CD4-positive, alpha-beta T cell treated with Interleukin-6 at 100 ng/mL for 8 hours (primary cell): Measurements from ENCODE around the gene UBAP1.
A peak's percentile ranks its signal among the peaks of the same experiment; 100 is the strongest.
"Not testable (repeated sequence)": the region's sequence is repeated elsewhere in the genome, so short reads cannot be mapped to it uniquely, and the experiment has no call there.

Experiments used
- DNase-seq: peaks from one replicate; pipeline ENCODE4 v3.0.0-alpha.2; 2020; ENCODE audit warnings: mixed read lengths, low spot score

Gene UBAP1

DNA sequence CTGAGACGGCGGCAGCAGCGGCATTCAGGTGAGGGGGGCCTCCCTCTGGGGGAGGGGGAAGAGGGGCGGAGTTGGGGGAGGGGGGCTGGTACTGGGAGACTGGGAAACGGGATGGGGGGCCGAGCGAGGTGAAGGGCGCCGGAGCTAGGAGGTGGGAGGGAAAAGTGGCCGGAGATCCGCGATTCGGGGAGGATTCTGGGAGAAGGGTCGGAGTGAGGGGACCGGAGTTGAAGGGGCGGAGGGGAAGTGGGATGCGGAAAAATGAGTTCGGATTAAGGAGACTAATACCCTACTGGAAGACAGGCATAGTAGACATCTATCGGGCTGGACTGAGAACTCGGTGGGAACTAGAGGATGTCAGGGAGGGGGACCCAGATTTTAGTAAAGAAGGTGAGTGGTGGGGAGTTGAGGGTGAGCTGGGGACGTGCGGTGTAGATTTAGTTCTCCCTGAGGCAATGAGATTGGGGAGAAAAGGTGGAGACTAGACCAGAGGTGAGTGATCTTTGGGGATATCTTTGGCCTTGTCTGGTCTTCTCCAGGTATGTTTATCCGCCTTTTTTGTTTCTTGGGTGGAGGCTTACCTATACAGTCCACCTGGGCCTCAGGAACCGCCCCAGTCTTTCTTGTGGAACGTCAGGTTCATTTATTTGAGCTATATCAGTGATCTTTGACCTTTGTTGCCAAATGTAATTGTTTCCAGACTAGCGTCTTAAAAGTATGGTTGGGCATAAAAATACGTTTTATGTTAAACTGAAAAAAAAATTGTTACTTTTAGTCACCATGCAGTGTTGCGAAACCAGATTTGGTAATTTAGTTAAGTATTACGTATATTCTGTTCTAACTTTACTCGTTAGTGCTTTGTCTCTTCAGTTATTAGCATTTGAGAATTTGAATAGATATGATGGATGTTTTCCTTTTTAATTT, 632 bp downstream of the UBAP1 start:
- no peak for DNase-seq

DNA sequence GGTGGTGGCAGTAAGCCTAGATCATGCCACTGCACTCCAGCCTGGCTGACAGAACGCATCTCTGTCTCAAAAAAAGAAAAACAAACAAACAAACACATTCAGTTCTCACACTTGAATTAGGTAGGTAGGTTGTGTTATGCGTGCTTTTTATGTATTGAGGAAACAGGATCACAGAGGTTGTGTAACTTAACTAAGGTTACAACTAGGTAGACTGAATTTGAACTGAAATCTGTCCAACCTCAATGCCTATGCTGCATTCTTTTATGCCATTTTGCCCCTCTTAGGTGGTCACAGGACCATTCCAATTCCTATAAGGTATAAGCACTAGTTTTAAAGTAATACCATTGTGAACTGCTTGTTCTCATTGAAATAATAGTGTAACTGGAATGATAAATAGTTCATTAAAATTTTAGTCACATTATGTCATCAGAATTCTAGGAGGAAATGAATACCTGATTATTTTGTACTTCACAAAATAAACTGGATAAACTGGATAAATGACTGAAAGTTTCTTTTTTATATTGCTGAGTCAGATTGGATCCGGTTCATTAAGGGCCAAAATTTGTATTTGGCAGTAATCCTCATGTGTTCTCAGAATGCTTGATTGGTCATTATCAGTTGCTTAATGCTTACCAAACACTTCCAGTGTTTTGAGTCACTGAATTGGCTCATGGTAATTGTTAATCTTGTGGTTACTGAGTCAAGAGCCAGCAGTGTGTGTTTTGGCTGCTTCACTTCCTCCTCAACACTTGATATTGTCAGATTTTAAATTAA, 7.1 kb downstream of the UBAP1 start:
- peak; percentile 42 for DNase-seq

DNA sequence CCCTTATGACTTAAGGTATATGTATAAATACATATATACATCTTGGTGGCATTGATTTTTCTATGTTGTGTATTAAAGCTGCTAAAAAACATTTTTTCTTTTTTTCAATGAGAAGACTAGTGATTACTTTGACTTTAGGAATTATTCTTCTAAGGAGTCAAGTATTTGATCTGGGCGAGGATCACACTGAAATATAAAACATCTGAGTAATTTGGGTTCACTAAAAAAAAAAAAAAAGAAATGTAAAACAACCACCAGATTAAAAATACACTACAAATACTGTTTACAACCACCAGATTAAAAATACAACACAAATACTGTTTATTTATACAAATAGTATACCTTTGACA, 9.0 kb downstream of the UBAP1 start:
- DNase-seq: no peak

DNA sequence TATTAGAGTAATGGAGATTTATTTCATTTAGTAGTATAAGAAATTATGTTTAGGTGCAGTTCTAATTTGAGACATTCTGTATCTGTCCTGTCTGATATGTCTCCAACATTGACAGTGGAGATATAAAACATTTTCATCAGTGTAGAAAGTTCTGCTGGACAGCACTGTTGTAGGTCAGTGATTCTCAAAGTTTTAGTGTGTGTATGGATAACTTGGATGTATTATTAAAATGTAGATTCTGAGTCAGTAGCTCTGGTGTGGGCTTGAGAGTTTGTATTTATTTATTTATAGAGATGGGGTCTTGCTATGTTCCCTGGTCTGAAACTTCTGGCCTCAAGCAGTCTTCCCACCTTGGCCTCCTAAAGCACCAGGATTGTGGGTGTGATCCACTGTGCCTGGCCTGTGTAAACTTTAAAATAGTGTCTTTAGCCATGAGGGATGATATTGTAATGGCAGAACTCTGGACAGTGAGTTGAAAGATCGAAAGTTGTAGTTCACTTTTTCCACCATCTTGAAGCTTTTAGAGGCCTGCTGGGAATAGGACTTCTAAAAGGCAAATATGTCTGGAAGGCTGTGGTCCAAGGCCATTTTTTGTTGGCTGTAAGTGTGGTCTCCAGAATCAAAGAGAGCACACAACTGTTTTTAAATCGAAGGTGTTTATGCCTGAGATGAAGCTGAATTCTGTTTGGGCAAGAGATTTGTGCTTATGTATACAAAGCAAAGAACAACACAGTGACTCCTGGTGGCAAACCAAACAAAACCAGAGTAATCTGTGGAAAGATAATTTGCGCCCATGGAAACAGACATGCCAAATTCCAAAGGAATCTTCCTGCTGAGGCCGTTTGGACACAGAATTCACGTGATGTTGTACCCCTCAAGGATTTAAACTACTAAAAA, 12.4 kb downstream of the UBAP1 start:
- DNase-seq: no peak

DNA sequence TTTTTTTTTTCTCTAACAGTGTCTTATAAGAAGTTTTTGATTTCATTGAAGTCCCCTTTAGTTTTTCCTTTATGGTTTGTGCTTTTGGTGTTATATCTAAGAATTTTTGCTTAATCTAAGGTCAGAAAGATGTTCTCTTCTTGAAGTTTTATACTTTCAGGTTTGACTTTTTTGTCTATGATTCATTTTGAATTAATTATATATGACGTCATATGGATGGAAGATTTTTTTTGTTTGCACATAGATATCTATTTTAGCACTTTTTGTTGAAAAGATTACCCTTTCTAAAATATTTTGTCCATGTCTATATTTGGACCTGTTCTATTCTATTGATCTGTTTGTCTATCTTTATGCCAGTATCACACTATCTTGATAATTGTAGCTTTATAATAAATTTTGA, 16.3 kb downstream of the UBAP1 start:
- DNase-seq: no peak

DNA sequence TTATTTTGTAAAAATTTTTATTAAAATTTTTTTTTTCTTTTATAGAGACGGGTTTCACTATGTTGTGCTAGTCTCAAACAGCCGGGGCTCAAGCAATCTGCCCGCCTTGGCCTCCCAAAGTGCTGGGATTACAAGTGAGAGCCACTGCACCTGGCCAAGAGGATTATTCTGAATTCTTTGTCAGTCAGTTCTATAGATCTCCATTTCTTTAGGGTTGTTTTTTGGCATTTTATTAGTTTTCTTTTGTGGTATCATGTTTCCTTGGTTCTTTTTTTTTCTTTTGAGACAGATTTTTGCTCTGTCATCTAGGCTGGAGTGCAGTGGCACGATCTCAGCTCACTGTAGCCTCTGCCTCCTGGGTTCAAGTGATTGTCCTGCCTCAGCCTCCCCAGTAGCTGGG, 18.4 kb downstream of the UBAP1 start:
- DNase-seq: not testable (repeated sequence)

DNA sequence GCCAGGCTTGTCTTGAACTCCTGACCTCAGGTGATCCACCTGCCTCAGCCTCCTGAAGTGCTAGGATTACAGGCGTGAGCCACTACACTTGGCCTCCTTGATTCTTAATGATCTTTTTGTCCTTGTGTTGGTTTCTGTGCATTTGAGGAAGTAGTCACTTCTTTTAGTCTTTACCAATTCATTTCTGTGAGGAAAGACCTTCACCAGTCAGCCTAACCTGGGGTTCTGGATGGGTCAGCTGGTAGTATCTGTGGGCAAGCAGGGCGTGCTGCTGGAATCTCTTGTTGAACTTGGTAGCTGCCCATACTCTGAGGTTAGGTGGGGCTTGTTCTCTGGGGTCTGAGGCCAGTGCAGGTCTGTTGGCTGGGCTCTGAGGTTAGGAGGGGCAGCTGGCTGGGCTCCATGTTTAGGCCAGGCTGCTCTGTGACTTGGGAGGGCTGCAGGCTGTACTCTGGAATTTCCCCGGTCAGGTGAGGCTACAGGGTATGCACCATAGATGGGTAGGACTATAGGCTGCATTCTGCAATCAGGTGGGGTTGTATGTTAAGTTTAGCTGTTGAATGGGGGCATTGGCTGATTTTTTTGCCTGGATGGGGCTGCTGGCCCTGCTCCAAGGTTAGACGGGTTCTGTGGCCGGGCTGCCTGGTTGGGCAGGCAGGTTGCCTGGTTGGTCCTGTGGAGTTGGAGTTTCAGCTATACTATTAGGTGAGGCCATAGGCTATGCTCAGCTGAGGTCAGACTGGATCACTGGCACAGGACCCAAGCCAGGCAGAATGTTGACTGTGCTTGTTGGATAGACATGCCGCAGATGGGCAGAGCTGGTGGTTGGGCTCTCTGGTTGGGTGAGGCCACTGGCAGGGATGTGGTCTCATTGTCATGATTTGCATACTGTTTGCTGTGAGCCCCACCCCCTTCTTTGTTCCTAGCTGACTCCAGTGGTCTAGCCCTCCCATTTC, 19.2 kb downstream of the UBAP1 start:
- DNase-seq: no peak

DNA sequence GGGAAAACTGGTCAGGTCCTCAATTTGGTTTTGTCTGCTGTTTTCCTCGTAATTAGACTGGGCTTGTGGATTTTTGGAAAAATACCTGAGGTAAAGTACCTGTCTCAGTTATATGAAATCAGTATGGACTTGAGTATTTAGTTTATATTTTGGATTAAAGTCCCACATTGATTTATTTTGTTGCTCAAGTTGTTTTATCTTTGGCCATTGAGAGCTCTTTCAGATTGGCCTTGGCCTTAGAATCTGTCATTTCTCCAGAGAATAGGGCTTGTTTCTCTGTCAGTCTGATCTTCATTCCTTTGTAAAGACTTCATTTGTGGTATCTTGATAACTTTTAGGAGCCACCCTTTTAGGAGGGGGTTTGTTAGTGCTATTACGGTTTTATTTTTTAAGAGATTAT, 21.2 kb downstream of the UBAP1 start:
- DNase-seq: no peak

DNA sequence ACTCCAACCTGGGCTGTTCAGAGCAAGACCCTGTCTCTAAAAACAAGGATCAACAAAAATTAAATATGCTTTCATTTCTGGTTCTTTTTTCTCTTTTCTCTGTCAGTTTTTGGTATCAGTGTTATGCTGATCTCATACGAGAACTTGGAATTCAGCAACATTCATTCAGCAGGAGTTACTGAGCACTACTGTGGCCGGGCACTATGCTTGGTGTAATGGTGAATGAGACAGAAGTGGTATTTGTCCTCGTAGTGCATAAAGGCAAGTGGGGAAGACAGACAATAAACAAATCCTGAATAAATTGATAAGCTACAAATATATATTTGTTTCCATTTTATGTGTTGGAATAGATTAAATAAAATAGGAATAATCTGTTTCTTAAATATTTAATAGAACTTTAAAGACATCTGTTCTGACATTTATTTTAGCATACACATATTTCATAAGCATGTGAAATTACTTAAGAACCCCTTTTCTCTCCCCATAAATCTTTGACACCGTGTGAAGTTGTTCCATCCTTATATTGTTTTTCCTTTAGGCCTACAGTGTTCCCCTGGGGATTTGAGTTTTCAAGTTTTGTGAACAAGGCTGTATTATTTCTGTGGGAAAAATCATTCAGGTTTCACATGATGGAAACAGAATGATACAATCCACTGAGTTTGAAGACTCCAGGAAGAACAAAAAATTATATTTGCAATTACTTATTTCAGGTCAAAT, 24.6 kb downstream of the UBAP1 start:
- DNase-seq: no peak

DNA sequence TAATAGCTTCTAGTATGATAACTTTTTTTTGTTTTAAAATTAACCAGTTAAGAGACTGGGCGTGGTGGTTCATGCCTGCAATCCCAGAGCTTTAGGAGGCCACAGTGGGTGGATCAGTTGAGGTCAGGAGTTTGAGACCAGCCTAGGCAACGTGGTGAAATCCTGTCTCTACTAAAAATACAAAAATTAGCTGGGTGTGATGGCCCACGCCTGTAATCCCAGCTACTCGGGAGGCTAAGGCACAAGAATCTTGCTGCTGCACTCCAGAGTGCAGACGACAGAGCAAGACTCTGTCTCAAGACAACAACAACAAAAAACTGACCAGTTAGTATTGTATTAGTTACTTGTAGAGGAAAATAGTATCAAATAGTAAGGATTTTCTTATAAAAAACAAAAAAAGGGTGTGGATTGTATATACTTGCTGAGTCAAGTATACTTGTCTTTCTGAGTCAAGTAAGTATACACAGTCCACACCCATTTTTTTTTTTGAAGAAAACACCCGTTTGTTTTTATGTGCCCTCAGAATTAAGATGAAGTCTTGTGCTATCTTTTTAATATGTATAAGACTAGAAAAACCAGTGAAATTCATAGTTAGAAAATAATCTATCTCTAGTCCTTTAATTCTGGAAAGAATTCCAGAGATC, 25.3 kb downstream of the UBAP1 start:
- no peak for DNase-seq

DNA sequence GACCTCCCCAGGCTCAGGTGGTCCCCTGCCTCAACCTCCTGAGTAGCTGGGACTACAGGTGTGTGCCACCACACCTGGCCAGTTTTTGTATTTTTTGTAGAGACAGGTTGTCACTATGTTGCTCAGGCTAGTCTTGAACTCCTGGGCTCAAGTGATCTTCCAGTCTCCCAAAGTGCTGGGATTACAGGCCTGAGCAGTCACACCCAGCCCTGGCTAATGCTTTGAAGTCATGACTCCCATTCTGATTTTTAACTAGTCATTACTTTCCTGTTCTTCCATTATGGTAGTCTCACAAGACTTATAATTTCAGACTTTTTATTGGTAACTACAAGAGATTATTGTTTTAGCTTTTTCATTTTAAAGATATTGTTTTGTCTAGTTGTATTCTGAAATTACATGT, 26.3 kb downstream of the UBAP1 start:
- DNase-seq: no peak

DNA sequence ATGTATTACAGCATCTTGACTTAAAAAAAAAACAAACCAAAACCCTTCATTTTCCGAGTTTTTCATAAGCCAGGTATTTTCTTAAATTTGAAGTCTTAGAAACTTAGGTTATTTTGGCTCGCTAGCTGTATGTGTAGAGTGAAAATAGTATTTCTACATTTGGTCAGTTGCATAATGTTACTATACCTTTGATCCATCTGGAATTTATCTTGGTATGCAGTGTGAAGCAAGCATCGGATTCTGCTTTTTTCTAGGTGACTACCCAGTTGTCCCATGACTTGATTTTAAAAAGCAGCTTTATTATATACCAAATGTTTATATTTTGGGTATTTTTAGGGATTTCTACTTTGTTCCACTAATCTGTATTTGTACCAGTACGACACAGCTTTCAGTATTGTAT, 27.7 kb downstream of the UBAP1 start:
- no peak for DNase-seq

DNA sequence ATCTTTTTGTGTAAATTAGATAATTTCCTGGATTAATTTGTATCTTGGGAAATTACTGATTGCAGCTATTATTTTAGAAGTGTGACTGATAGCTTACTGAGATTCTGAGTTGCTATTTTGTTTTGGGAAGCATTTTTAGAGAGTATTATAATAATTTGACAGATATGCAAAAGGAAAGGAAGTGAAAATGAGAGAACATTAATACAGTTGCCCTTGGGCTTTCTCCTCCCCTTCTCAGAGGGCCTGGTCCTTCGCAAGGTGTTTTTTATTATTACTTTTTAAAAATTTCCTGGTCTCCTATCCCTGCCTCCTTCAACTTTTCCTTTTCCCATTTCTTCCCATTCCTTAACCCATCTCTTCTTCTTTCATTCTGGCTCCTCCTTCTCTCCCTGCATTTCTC, 32.6 kb downstream of the UBAP1 start:
- no peak for DNase-seq

DNA sequence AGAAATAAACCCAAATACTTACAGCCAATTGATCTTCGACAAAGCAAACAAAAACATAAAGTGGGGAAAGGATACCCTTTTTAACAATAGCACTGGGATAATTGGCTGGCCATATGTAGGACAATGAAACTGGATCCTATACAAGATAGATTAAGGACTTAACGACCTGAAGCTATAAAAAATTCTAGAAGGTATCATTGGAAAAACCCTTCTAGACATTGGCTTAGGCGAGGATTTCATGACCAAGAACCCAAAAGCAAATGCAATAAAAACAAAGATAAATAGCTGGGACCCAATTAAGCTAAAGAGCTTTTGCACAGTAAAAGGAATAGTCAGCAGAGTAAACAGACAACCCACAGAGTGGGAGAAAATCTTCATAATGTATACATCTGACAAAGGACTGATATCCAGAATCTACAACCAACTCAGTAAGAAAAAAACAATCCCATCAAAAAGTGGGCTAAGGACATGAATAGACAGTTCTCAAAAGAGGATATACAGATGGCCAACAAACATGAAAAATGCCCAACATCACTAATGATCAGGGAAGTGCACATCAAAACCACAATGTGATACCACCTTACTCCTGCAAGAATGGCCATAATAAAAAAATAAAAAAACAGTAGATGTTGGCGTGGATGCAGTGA, 35.6 kb downstream of the UBAP1 start:
- DNase-seq: not testable (repeated sequence)

DNA sequence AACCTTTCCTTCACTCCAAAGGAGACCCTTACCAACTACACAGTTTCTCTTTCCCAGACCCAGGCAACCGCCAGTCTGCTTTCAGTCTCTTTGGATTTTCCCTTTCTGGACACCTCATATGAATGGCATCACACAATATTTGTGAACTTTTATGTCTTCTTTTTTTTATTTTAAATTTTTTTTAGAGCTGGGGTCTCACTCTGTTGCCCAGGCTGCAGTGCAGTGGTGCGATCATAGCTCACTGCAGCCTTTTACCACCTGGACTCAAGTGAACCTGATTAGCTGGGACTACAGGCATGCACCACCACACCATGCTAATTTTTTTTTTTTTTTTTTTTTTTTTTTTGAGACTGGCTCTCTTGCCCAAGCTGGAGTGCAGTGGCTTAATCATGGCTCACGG, 37.5 kb downstream of the UBAP1 start:
- DNase-seq: no peak

DNA sequence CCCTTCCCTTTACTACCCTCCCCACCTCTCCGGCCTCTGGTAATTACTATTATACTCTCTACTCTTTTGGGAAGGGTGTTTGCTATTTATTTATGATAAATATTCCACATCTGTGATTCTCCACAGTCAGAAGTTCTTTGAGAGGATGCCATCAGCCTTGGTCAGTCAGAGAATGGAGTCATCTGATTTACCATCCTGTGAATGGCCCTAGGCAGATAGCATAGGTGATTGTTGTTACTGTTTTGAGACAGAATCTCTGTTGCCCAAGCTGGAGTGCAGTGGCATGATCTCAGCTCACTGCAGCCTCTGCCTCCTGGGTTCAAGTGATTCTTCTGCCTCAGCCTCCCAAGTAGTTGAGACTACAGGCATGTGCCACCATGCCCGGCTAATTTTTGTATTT, 38.2 kb downstream of the UBAP1 start:
- not testable (repeated sequence) for DNase-seq

DNA sequence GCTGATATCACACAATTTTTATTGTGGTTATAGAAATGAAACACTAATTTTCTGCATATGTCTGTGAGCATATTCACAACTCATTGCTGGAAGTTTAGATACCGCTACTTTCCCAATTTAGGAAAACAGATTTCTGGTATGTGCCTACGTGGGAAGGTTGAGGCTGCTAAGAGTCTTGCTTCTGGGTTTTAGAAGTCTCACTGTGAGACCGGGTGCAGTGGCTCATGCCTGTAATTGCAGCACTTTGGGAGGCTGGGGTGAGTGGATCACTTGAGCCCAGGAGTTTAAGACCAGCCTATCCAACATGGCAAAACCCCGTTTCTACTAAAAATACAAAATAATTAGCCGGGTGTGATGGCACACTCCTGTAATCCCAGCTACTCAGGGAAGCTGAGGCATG, 39.6 kb downstream of the UBAP1 start:
- no peak for DNase-seq

DNA sequence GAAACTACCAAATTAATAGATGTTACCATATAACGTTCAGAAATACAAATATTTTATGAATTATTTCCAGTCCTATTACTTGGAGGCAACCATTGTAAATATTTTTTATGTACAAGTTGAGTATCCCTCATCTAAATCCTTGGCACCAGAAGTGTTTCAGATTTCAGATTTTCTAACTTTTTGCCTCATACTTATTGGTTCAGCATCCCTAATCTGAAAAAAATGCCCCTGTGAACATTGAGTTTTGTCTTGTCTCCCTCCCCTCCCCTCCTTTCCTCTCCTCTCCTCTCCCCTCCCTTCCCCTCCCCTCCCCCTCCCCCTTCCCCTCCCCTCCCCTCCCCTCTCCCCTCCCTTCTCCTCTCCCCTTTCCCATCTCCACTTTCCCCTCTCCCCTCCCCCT, 40.6 kb downstream of the UBAP1 start:
- no peak for DNase-seq

DNA sequence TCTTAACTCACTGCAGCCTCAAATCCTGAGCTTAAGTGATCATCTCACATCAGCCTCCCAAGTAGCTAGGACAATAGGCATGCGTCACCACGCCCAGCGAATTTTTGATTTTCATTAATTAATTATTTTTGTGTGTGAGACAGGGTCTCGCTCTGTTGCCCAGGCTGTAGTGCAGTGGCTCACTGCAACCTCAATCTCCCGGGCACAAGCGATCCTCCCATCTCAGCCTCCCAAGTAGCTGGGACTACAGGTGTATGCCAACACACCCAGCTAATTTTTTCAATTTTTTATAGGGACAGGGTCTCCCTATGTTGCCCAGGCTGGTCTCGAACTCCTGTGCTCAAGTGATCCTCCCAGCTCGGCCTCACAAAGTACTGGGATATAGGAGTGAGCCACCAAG, 41.4 kb downstream of the UBAP1 start:
- no peak for DNase-seq

DNA sequence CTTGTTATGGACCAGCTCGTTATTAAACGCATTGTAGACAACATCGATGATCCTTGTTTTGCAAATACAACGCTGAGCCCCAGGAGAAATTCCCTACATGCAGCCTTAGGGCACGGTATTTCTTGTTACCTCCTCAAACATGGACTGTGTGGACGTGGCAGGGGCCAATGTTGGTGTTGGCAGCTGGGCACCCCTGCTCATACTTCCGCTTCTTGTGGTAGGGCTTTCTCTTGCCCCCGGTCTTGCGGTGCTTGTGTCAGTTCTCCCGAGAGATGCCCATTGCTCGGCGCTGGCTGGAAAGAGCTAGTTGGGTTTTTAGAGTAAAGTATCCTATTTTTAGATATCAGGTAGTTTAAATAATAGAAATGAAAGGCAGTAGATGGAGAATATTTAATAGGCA, 45.5 kb downstream of the UBAP1 start:
- no peak for DNase-seq
